GM12873 (cell line): ENCODE measurements around the gene PPP1R16B.

Experiments
- TF ChIP-seq, protein P1 (sequence below): IDR thresholded peaks from 2 replicates; pipeline ENCODE4 v1.5.1; 2012; ENCODE audit warnings: low read depth, mild to moderate bottlenecking, moderate library complexity, low read length, control low read depth; ENCODE audit not compliant: insufficient read depth; ENCODE audit errors: missing control alignments

Gene PPP1R16B

DNA sequence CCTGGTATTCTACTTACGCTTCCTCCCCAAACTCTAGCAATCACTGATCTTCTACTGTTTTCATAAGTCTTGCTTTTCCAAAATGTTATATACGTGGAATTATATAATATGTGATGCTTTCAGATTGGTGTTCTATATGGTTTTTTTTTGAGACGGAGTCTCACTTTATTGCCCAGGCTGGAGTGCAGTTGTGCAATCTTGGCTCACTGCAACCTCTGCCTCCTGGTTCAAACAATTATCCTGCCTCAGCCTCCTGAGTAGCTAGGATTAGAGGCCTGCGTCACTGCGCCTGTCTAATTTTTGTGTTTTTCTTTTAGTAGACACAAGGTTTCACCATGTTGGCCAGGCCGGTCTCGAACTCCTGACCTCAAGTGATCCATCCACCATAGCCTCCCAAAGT is 109.9 kb downstream of the PPP1R16B start:
- TF ChIP-seq, protein P1, sequence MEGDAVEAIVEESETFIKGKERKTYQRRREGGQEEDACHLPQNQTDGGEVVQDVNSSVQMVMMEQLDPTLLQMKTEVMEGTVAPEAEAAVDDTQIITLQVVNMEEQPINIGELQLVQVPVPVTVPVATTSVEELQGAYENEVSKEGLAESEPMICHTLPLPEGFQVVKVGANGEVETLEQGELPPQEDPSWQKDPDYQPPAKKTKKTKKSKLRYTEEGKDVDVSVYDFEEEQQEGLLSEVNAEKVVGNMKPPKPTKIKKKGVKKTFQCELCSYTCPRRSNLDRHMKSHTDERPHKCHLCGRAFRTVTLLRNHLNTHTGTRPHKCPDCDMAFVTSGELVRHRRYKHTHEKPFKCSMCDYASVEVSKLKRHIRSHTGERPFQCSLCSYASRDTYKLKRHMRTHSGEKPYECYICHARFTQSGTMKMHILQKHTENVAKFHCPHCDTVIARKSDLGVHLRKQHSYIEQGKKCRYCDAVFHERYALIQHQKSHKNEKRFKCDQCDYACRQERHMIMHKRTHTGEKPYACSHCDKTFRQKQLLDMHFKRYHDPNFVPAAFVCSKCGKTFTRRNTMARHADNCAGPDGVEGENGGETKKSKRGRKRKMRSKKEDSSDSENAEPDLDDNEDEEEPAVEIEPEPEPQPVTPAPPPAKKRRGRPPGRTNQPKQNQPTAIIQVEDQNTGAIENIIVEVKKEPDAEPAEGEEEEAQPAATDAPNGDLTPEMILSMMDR = no peak

GRCh38 chr20:38917657-38918056 is 112.2 kb downstream of the PPP1R16B start:
- TF ChIP-seq, protein P1 = no peak

GRCh38 chr20:38918172-38918571 is 112.7 kb downstream of the PPP1R16B start:
- TF ChIP-seq, protein P1 = no peak

GRCh38 chr20:38919683-38920082 is 114.2 kb downstream of the PPP1R16B start:
- TF ChIP-seq, protein P1 = no peak

DNA sequence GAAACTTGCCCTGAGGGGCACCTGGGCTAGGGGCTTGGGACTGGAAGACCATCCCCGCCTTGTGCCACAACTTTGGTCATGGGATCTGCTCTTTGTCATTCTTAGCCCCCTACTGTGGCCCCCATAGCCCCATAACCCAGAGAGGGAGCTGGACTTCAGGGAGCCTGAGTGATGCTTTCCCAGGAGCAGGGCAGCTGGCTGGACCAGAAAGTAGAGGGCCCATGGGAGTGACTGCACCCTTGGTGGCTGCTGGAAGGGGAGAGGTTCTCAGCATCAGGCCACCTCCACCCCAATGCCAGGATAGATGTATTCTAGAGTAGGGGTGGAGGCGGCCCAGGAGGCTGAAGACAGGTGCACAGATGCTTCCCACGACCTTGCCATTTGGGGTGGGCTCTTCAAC is 114.9 kb downstream of the PPP1R16B start:
- TF ChIP-seq, protein P1 = no peak

DNA sequence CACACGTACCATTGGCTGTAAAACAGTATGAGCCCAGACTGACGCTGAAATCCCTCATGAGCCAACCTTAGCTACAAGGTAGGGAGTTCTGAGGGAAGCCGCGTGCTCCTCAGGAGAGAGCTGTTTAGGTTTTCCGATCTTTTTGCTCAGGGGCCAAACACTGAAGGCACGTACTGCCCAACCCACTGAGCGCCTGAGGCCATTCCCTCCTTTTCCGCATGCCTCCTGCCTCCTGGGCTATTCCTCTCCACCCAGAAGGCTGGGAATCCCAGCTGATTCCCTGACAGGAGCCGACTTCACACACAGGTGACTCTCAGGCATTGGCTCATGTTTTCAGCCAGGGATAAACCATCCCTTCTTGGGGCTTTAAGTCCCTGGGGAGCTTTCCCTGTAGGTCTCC is 115.4 kb downstream of the PPP1R16B start:
- TF ChIP-seq, protein P1 = no peak

GRCh38 chr20:38924718-38925117 is 119.2 kb downstream of the PPP1R16B start:
- TF ChIP-seq, protein P1 = no peak
